Retinal pigment epithelial cell (primary cell): ENCODE data around the gene MPHOSPH6.
"Not testable (repeated sequence)": the region's sequence is repeated elsewhere in the genome, so short reads cannot be mapped to it uniquely, and the experiment has no call there.

Source experiments
- DNase-seq: peaks from one replicate; pipeline ENCODE4 v3.0.0-alpha.2; 2010; ENCODE audit warnings: low read depth
- H3K4me3 ChIP-seq: 2 replicates; pipeline ENCODE4 v1.5.1; 2011; ENCODE audit warnings: mild to moderate bottlenecking, low read length, control low read depth, moderate library complexity
- TF ChIP-seq, protein P1 (sequence below): conservative IDR thresholded peaks from 2 replicates; pipeline ENCODE4 v1.5.1; 2011; ENCODE audit warnings: low read depth, low read length, control low read depth, inconsistent platforms

Gene MPHOSPH6

DNA sequence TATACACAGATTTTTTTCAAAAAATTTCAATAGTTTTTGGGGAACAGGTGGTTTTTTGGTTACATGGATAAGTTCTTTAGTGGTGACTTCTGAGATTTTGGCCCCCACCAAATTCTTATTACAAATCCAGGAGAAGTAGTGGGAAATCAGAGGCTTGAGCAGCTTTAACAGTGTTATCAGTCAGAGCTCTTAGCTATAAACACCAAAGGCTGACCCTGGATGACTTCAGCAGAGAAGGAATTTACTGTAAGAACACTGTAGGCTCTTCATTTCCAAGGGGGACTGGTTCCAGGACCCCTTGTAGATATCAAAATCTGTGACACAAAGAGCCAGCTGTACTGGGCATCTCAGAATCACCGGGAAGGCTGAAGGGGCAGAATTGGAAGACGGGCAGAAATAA is 17.8 kb downstream of the MPHOSPH6 start:
- no peak overlapping the region for H3K4me3 ChIP-seq
- no peak for DNase-seq
- TF ChIP-seq, protein P1, sequence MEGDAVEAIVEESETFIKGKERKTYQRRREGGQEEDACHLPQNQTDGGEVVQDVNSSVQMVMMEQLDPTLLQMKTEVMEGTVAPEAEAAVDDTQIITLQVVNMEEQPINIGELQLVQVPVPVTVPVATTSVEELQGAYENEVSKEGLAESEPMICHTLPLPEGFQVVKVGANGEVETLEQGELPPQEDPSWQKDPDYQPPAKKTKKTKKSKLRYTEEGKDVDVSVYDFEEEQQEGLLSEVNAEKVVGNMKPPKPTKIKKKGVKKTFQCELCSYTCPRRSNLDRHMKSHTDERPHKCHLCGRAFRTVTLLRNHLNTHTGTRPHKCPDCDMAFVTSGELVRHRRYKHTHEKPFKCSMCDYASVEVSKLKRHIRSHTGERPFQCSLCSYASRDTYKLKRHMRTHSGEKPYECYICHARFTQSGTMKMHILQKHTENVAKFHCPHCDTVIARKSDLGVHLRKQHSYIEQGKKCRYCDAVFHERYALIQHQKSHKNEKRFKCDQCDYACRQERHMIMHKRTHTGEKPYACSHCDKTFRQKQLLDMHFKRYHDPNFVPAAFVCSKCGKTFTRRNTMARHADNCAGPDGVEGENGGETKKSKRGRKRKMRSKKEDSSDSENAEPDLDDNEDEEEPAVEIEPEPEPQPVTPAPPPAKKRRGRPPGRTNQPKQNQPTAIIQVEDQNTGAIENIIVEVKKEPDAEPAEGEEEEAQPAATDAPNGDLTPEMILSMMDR, result no peak

GRCh38 chr16:82150549-82150948 is 19.5 kb downstream of the MPHOSPH6 start:
- H3K4me3 ChIP-seq, result no peak overlapping the region
- TF ChIP-seq, protein P1, result no peak
- no peak for DNase-seq

- TF ChIP-seq, protein P1, result no peak
- H3K4me3 ChIP-seq, result no peak overlapping the region
- no peak for DNase-seq
These were observed 20.5 kb downstream of the MPHOSPH6 start for GRCh38 chr16:82149536-82149935.

DNA sequence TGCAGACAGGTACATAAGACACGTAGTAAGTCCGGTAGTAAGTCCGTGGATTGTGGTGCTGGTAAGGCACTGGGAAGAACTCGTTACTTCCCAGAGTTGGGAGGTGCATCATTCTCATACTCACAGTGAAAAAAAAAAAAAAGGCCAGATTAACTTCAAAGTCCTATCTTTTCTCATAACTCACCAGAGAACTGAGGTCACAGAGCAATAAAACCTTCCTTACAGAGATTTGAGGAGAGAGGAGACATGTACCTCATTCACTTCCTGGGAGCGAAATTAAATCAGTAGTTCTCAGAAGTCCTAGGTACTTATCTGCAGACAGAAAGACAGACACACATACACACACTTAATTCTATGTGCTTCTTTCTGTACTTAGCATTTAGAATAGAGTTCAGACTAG is 22.5 kb downstream of the MPHOSPH6 start:
- no peak overlapping the region for H3K4me3 ChIP-seq
- DNase-seq, result no peak
- TF ChIP-seq, protein P1, result no peak

- TF ChIP-seq, protein P1, result no peak
- no peak for DNase-seq
- no peak overlapping the region for H3K4me3 ChIP-seq
These were observed 23.1 kb downstream of the MPHOSPH6 start for GRCh38 chr16:82146957-82147356.

DNA sequence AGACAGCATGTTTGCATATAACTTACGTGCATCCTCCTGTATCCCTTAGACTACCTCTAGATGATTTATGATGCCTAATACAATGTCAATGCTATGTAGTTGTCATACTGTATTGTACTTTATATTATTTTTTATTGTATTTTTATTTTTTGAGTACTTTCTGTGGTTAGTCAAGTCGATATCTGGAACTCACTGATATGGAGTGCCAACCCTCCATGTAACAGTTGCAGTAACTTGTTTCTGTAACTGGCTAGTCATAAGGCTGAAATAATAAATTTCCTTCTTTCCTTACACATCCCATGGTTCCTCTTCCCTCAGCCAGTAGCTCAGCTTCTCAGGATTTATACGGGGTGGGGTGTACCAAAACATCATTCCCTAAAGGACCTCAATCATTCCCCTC is 23.5 kb downstream of the MPHOSPH6 start:
- TF ChIP-seq, protein P1, result no peak
- no peak overlapping the region for H3K4me3 ChIP-seq
- DNase-seq, result no peak

DNA sequence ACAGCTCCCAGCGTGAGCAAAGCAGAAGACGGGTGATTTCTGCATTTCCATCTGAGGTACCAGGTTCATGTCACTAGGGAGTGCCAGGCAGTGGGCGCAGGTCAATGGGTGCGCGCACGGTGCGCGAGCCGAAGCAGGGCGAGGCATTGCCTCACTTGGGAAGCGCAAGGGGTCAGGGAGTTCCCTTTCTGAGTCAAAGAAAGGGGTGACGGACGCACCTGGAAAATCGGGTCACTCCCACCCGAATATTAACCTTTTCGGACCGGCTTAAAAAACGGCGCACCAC is 30.8 kb downstream of the MPHOSPH6 start:
- DNase-seq, H3K4me3 ChIP-seq: not testable (repeated sequence)
